ENCODE measurements around the gene ANK2.

DNA sequence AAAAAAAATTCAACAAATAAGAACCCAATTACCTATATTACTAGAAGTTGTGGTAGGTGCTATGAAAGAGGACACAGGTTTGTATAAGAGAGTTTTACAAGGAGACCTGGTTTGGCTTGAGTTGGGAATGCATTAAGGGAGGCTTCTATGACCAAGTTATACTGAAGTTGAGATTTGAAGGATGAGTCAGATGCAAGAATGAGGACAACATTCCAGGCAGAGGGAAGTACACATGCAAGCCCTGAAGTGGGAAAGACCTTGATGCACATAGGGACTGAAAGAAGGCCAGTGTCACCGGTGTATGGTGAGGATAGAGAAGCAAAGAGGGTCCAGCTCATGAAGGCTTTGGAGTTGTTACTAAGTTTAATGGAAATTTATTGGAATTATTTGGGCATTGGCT, 52.2 kb downstream of the ANK2 start:
- TF ChIP-seq CTCF (conservative IDR thresholded peaks at IDR 0.05; ENCODE audit: low read depth in 2 of 2) (no peak), ZNF331 (CRISPR knock-in tag; IDR thresholded peaks at IDR 0.05; ENCODE audit: low read depth) (no peak), EZH2 (IDR thresholded peaks at IDR 0.05; ENCODE audit: low read depth, unreplicated experiment) (no peak)
